ENCODE results near the gene POLE. TPM values are rescaled to one million over a fixed set of nuclear protein-coding genes. Genes with fewer than 3 reads are reported as not detected.

The POLE gene
- total RNA-seq, 4 donors from 2014 or later = 17.8 to 42.4 (median 27.0) TPM

DNA sequence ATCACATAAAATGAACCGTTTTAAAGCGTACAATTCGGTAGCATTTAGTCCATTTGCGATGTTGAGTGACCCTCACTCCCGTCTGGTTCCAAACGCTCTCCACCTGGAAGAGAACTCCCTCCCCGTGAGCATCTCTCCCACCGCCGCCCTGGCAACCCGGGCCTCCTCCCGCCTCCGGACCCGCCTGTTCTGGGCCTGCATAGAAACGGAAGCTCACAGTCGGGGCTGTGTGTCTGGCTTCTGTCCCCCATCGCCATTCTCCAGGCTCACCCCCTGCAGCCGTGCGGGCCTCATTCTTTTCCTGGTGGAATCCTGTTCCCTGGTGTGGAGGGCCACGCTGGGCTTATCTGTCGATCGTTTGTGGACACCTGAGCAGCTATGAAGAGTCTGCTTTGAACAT lies 94.1 kb downstream of the POLE start:
- Histone ChIP-seq H3K4me3 (no peak overlapping the region), H3K36me3 (no peaks in the 10 kb centered on the region), H3K4me1 (peaks cover 4 to 16% (median 5%) of the 10 kb centered on the region in 3 donors), H3K27me3 (peaks cover 0 to 38% (median 0%) of the 10 kb centered on the region in 4 donors), H3K27ac (no peak overlapping the region), H3K9me3 (no peaks in the 10 kb centered on the region)
- TF ChIP-seq, protein P1, sequence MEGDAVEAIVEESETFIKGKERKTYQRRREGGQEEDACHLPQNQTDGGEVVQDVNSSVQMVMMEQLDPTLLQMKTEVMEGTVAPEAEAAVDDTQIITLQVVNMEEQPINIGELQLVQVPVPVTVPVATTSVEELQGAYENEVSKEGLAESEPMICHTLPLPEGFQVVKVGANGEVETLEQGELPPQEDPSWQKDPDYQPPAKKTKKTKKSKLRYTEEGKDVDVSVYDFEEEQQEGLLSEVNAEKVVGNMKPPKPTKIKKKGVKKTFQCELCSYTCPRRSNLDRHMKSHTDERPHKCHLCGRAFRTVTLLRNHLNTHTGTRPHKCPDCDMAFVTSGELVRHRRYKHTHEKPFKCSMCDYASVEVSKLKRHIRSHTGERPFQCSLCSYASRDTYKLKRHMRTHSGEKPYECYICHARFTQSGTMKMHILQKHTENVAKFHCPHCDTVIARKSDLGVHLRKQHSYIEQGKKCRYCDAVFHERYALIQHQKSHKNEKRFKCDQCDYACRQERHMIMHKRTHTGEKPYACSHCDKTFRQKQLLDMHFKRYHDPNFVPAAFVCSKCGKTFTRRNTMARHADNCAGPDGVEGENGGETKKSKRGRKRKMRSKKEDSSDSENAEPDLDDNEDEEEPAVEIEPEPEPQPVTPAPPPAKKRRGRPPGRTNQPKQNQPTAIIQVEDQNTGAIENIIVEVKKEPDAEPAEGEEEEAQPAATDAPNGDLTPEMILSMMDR (IDR thresholded peaks at IDR 0.05) = no peak
- no peak for TF ChIP-seq POLR2A (IDR thresholded peaks at IDR 0.05)
- intact Hi-C loops (cut with DNase I) = no loop called here
- WGBS, 2 donors = 79 to 84% methylated on average over 18 to 21 of the region's 21 CpGs
- DNase-seq = no peak

DNA sequence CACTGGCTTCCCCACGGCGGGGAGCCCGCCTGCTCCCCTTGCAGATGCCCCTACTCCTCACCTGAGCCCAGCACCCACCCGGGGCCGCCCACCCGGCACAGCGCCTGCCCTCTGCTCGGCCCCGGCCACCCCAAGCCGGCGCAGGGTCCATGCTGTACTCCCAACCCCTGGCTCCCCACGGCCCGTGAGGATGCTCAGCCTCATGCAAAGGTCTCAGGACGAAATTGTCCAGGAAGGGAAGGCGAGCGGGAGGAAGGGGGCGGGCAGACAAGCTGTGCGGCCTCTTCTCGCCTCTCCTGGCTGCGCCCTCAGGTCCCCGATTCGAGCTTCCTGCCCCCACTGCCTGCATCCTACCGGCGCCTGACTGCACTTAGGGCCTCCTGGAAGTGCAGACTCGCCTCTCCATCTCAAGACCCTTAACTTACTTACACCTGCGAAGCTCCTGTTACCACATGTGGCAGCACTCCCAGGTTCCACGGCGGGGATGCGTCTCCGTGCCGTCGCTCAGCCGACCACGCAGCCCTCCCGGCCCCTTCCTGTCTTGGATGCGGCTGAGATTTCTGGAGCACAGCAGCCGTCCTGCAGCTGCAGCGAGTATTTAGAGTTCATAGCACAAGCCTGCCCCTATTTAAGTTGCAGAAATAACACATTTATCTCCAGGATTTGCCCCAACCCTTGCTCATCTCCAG lies 94.7 kb downstream of the POLE start:
- intact Hi-C loops (cut with DNase I) = no loop called here
- WGBS, 2 donors = 84 to 85% methylated on average over 27 of the region's 38 CpGs
- Histone ChIP-seq H3K4me3 (no peak overlapping the region), H3K4me1 (peaks cover 4 to 13% (median 5%) of the 10 kb centered on the region in 3 donors), H3K9me3 (no peaks in the 10 kb centered on the region), H3K27me3 (peaks cover 0 to 38% (median 0%) of the 10 kb centered on the region in 4 donors), H3K36me3 (no peaks in the 10 kb centered on the region), H3K27ac (no peak overlapping the region)
- no peak for TF ChIP-seq POLR2A (IDR thresholded peaks at IDR 0.05)
- TF ChIP-seq, protein P1 (IDR thresholded peaks at IDR 0.05) = no peak
- DNase-seq = no peak

DNA sequence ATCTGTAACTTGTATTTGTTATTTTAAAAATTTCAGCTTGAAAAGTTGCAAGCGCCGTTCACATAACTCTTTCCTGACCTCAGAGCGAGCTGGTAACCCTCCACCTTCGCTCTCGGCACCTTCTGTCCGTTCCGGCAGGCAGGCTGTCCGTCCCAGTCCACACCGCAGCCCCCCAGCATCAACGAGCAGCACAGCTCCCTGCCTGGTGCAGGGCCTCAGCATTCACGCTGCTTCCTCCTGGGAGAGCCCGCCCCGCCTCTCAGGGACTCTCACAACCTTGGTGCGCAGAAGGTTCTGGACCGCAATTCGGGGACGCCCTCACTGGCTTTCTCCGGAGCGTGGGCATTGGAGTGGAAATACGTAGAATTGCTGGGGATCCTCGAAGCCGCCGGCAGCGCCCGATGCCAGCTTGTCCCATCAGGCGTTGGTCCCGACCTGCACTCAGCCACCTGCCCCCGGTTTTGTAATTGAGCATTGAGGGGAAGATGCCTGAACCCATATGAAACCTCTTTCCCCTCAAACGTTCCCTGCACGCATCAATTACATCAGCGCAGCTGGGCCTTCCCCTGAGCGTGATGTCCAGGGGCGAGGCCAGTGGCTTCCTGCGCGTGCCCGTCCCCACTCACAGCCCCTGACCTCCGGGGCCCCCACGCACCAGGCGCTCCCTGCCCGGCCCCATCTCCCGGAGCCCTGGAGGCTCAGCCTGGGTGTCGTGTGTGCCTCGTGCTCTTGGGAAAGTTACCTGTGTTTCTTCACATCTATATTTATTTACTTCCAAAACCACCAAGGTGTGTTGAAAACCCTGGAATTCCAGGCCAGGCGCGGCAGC lies 95.8 kb downstream of the POLE start:
- TF ChIP-seq, protein P1 (IDR thresholded peaks at IDR 0.05) = no peak
- TF ChIP-seq POLR2A (IDR thresholded peaks at IDR 0.05) = no peak
- H3K4me3 ChIP-seq = no peak overlapping the region
- intact Hi-C loops (cut with DNase I) = no loop called here
- no peaks in the 10 kb centered on the region for H3K9me3 ChIP-seq
- H3K36me3 ChIP-seq = no peaks in the 10 kb centered on the region
- no peak for DNase-seq
- H3K27ac ChIP-seq = no peak overlapping the region
- 79 to 91% methylated on average over 21 to 24 of the region's 45 CpGs for WGBS, 2 donors
- H3K27me3 ChIP-seq = peaks cover 0 to 37% (median 0%) of the 10 kb centered on the region in 4 donors
- H3K4me1 ChIP-seq = peaks cover 4 to 11% (median 5%) of the 10 kb centered on the region in 3 donors

DNA sequence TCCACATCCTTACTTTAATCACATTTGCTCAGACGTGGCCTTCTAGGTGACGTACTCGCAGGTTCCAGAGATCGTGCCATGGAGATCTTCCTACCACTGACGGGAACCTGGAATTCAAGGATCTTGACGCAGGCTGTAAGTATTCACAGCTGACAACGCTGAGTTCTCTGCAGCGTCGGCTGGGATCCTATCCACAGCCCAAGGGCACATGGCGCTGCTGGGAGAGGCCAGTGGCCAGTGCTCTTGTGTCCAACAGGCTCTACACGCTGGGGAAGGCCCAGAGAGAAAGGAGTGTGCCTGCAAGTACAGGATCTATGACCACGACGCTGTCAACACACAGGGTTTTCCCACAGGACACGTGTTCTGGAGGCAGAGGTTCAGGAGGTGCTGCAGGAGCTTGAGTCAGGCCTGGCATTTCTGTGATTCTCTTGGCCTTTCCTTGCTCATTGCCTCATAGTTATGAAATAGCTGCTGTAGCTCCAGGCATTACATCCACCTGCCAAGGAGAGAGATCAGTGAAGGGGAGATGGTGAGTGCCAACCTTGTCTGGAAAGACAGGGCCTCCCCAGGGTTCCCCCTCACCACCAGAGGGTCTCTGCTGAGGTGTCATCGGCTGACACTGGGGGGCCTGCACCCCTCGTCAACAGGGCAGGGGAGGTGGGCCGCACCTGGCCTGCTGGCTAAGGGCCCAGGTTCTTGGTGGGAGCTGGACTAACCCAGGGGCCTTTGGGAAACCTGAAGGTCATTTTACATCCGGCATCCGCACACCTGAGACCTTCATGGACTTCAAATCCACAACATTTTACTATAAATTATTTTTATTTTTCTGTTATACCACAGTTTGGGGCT lies 98.1 kb downstream of the POLE start:
- intact Hi-C loops (cut with DNase I) = no loop called here
- H3K4me3 ChIP-seq = no peak overlapping the region
- WGBS, 2 donors = 80 to 87% methylated on average over 13 to 14 of the region's 19 CpGs
- no peak overlapping the region for H3K27ac ChIP-seq
- peaks cover 0 to 31% (median 0%) of the 10 kb centered on the region in 4 donors for H3K27me3 ChIP-seq
- no peaks in the 10 kb centered on the region for H3K9me3 ChIP-seq
- peaks cover 0 to 11% (median 0%) of the 10 kb centered on the region in 3 donors for H3K36me3 ChIP-seq
- no peak for DNase-seq
- peaks cover 2 to 7% (median 4%) of the 10 kb centered on the region in 3 donors for H3K4me1 ChIP-seq
- no peak for TF ChIP-seq POLR2A (IDR thresholded peaks at IDR 0.05)

DNA sequence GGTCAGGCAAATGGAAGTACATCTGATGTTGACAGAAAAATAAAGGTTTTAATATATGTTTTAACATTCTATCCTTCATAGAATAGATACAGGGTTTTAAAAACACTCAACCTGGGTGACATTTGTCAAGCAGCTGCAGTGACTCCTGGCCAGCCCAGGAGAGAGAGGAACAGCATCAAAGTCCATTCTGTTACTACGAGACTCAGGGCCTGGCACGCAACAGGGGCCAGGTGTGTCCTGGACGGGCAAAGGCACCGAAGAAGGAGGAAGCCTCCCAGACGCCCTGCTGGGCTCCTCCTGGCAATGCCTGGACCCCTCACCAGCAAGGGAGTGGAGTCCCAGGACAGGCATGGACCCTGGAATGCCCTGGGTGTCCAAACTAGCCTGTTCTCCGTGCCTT lies 98.8 kb downstream of the POLE start:
- peaks cover 0 to 27% (median 0%) of the 10 kb centered on the region in 4 donors for H3K27me3 ChIP-seq
- H3K4me3 ChIP-seq = no peak overlapping the region
- 63 to 82% methylated on average over 2 to 3 of the region's 6 CpGs for WGBS, 2 donors
- peaks cover 0 to 18% (median 0%) of the 10 kb centered on the region in 3 donors for H3K36me3 ChIP-seq
- DNase-seq = no peak
- no peaks in the 10 kb centered on the region for H3K9me3 ChIP-seq
- intact Hi-C loops (cut with DNase I) = no loop called here
- TF ChIP-seq, protein P1 (IDR thresholded peaks at IDR 0.05) = no peak
- TF ChIP-seq POLR2A (IDR thresholded peaks at IDR 0.05) = no peak
- no peak overlapping the region for H3K27ac ChIP-seq
- peaks cover 0 to under 1% (median 0%) of the 10 kb centered on the region in 3 donors for H3K4me1 ChIP-seq

Data from esophagus squamous epithelium (tissue), 5 donors.